Measurements from ENCODE around the gene KRT17. TPM values are rescaled to one million over a fixed set of nuclear protein-coding genes. Genes with fewer than 3 reads are reported as not detected.
"Not testable (repeated sequence)": the region's sequence is repeated elsewhere in the genome, so short reads cannot be mapped to it uniquely, and the experiment has no call there.

KRT17 gene
- total RNA-seq, 1 donor from 2014 or later = not detected

- TF ChIP-seq, protein P1, sequence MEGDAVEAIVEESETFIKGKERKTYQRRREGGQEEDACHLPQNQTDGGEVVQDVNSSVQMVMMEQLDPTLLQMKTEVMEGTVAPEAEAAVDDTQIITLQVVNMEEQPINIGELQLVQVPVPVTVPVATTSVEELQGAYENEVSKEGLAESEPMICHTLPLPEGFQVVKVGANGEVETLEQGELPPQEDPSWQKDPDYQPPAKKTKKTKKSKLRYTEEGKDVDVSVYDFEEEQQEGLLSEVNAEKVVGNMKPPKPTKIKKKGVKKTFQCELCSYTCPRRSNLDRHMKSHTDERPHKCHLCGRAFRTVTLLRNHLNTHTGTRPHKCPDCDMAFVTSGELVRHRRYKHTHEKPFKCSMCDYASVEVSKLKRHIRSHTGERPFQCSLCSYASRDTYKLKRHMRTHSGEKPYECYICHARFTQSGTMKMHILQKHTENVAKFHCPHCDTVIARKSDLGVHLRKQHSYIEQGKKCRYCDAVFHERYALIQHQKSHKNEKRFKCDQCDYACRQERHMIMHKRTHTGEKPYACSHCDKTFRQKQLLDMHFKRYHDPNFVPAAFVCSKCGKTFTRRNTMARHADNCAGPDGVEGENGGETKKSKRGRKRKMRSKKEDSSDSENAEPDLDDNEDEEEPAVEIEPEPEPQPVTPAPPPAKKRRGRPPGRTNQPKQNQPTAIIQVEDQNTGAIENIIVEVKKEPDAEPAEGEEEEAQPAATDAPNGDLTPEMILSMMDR (IDR thresholded peaks at IDR 0.05; ENCODE audit: partially characterized antibody, unreplicated experiment) = no peak
- no peak for DNase-seq
- no peak overlapping the region for H3K27ac Mint-ChIP-seq (ENCODE audit: unreplicated experiment)
Measured at GRCh38 chr17:41588126-41588810, 36.1 kb downstream of the KRT17 start.

GRCh38 chr17:41586863-41587495 is 37.4 kb downstream of the KRT17 start, which contains the start of gene KRT14:
KRT14 (minus strand) TSS chr17:41586895; CDS start chr17:41586834, 61 bp downstream.
- Mint-ChIP-seq H3K27ac (ENCODE audit: unreplicated experiment) (no peak within 1 kb of the TSS), H3K4me3 (ENCODE audit: unreplicated experiment) (no peak within 1 kb of the TSS), H3K27me3 (ENCODE audit: unreplicated experiment) (no peaks in the 10 kb centered on the region), H3K9me3 (ENCODE audit: unreplicated experiment) (peaks cover 4% of the 10 kb centered on the region), H3K36me3 (ENCODE audit: unreplicated experiment) (no peaks in the 10 kb centered on the region), H3K4me1 (ENCODE audit: low read depth, unreplicated experiment) (no peaks in the 10 kb centered on the region)
- TF ChIP-seq, protein P1 (IDR thresholded peaks at IDR 0.05; ENCODE audit: partially characterized antibody, unreplicated experiment) = no peak
- no peak for DNase-seq

More at GRCh38 chr17:41588126-41588810, 36.1 kb downstream of the KRT17 start:
- H3K4me3 Mint-ChIP-seq (ENCODE audit: unreplicated experiment) = no peak overlapping the region
- peaks cover 4% of the 10 kb centered on the region for H3K9me3 Mint-ChIP-seq (ENCODE audit: unreplicated experiment)
- no peaks in the 10 kb centered on the region for H3K27me3 Mint-ChIP-seq (ENCODE audit: unreplicated experiment)
- H3K36me3 Mint-ChIP-seq (ENCODE audit: unreplicated experiment) = no peaks in the 10 kb centered on the region
- no peaks in the 10 kb centered on the region for H3K4me1 Mint-ChIP-seq (ENCODE audit: low read depth, unreplicated experiment)

GRCh38 chr17:41585301-41586056 is 38.9 kb downstream of the KRT17 start:
- TF ChIP-seq, protein P1 (IDR thresholded peaks at IDR 0.05; ENCODE audit: partially characterized antibody, unreplicated experiment) = no peak
- Mint-ChIP-seq H3K36me3 (ENCODE audit: unreplicated experiment) (no peaks in the 10 kb centered on the region), H3K27ac (ENCODE audit: unreplicated experiment) (no peak overlapping the region), H3K27me3 (ENCODE audit: unreplicated experiment) (no peaks in the 10 kb centered on the region), H3K4me1 (ENCODE audit: low read depth, unreplicated experiment) (no peaks in the 10 kb centered on the region), H3K9me3 (ENCODE audit: unreplicated experiment) (peaks cover 4% of the 10 kb centered on the region), H3K4me3 (ENCODE audit: unreplicated experiment) (no peak overlapping the region)
- no peak for DNase-seq

DNA sequence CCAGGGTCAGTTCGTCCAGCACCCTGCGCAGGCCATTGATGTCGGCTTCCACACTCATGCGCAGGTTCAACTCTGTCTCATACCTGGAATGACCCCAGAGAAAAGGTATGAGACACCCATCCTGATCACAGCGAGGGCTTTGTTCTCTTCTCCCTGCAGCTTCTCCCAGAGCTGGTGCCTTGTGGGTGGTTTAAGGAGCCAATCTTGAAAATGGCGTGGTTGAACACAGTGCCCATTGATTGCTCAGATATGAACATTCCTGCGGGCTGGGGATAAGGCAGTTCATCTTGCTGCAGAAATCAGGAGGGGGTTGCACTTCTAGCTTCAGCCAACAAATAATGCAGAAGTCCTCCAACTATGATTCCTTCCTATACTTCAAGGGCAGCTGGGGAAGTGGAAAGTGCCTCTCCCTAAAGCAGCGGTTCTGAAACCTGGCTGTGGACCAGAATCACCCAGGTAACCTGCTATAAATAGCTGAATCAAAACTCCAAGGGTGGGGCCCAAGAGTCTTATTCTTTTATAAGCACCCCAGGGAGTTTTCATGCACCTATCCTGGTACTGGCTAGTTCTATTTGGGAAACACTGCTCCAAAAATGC is 39.9 kb downstream of the KRT17 start:
- not testable (repeated sequence) for H3K9me3 Mint-ChIP-seq (ENCODE audit: unreplicated experiment); DNase-seq; H3K4me3 Mint-ChIP-seq (ENCODE audit: unreplicated experiment); H3K27ac Mint-ChIP-seq (ENCODE audit: unreplicated experiment); H3K4me1 Mint-ChIP-seq (ENCODE audit: low read depth, unreplicated experiment); H3K36me3 Mint-ChIP-seq (ENCODE audit: unreplicated experiment); H3K27me3 Mint-ChIP-seq (ENCODE audit: unreplicated experiment)

Data from glutamatergic neuron (in vitro differentiated cells).